Esophagus (tissue), 2 donors: ENCODE results near the gene ABI3. TPM values are rescaled to one million over a fixed set of nuclear protein-coding genes. Genes with fewer than 3 reads are reported as not detected.

ENCODE experiments used
- H3K27ac ChIP-seq, 2 donors: one replicate each; pipeline ENCODE4 v1.5.1; 2013; ENCODE audit warnings: low read depth in 2 of 2, mild to moderate bottlenecking in 2 of 2, inconsistent platforms in 1 of 2, low read length in 1 of 2, moderate library complexity in 1 of 2
- H3K27me3 ChIP-seq, 2 donors: one replicate each; pipeline ENCODE4 v1.6.1; 2013; ENCODE audit warnings: low read length in 2 of 2, control low read depth in 1 of 2, mild to moderate bottlenecking in 1 of 2; ENCODE audit not compliant: insufficient read depth in 2 of 2, control insufficient read depth in 1 of 2
- H3K36me3 ChIP-seq, 2 donors: one replicate each; pipeline ENCODE4 v1.6.1; 2013; ENCODE audit warnings: low read length in 1 of 2; ENCODE audit not compliant: control insufficient read depth in 2 of 2, insufficient read depth in 2 of 2
- H3K4me1 ChIP-seq, 2 donors: one replicate each; pipeline ENCODE4 v1.6.1; 2013; ENCODE audit warnings: low read length in 1 of 2; ENCODE audit not compliant: control insufficient read depth in 2 of 2, insufficient read depth in 2 of 2
- H3K4me3 ChIP-seq, 2 donors: one replicate each; pipeline ENCODE4 v1.5.1; 2013; ENCODE audit warnings: low read length in 2 of 2, mild to moderate bottlenecking in 2 of 2, low read depth in 1 of 2, moderate library complexity in 1 of 2
- H3K9me3 ChIP-seq, 2 donors: one replicate each; pipeline ENCODE4 v1.6.1; 2013; ENCODE audit warnings: mild to moderate bottlenecking in 2 of 2, low read depth in 1 of 2, low read length in 1 of 2, moderate library complexity in 1 of 2; ENCODE audit not compliant: control insufficient read depth in 2 of 2, insufficient read depth in 1 of 2
- WGBS, 2 donors: extraction: QIAGEN DNeasy Blood & Tissue Kit; methylation state at CpG; one replicate each; pipeline ENCODE4 v1.1.7; 2013; 5-methylcytosine and 5-hydroxymethylcytosine counted together
- polyA plus RNA-seq, 2 donors: library from polyadenylated mRNA; stranded (reverse); fragments of 200-250 nt; gene quantifications; one replicate each; pipeline ENCODE4 v1.2.3, GENCODE V29; 2013
- donor health status: healthy with polysubstance abuse.
- donor health status: Bipolar disorder and iron deficiency.

Gene ABI3
- polyA plus RNA-seq, 2 donors, result 2.4 to 4.1 TPM

DNA sequence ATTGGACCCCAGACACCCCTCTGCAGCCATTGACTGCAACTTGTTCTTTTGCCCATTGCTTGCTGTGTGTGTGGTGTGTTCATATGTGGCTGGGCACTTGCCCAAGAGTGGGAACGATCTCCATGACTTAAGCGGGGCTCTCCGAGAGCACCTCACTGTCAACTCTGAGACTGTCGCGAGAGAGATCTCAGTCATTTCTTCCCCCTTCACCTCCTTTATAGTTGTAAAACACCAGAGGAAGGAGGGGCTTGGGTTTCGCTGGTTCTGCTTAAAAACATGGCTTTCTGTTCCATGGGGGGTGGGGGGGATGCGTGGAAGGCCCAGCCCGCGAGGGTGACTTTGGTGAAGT, 12.6 kb downstream of the ABI3 start:
- H3K4me1 ChIP-seq, result peaks cover 5 to 10% of the 10 kb centered on the region in 2 donors
- H3K27me3 ChIP-seq, result peaks cover 4 to 9% of the 10 kb centered on the region in 2 donors
- H3K4me3 ChIP-seq, result no peak overlapping the region
- H3K9me3 ChIP-seq, result no peaks in the 10 kb centered on the region
- WGBS, 2 donors, result 16 to 17% methylated on average over 9 of the region's 9 CpGs
- H3K36me3 ChIP-seq, result no peaks in the 10 kb centered on the region
- H3K27ac ChIP-seq, result no peak overlapping the region

- H3K4me1 ChIP-seq, result peaks cover 5 to 10% of the 10 kb centered on the region in 2 donors
- H3K27ac ChIP-seq, result peak overlapping the region in 1 of 2 donors; percentile 11
- H3K9me3 ChIP-seq, result no peaks in the 10 kb centered on the region
- H3K4me3 ChIP-seq, result peak overlapping the region; percentile 9 to 14
- peaks cover 4 to 9% of the 10 kb centered on the region in 2 donors for H3K27me3 ChIP-seq
- WGBS, 2 donors, result 4 to 5% methylated on average over 31 of the region's 31 CpGs
- H3K36me3 ChIP-seq, result no peaks in the 10 kb centered on the region
Measured at GRCh38 chr17:49223517-49224197, 13.2 kb downstream of the ABI3 start.

- Histone ChIP-seq H3K4me3 (peak overlapping the region; percentile 9 to 14), H3K27me3 (peaks cover 4 to 9% of the 10 kb centered on the region in 2 donors), H3K27ac (no peak overlapping the region), H3K4me1 (peaks cover 5 to 10% of the 10 kb centered on the region in 2 donors), H3K9me3 (no peaks in the 10 kb centered on the region), H3K36me3 (no peaks in the 10 kb centered on the region)
- 1 to 4% methylated on average over 94 to 95 of the region's 95 CpGs for WGBS, 2 donors
Measured at GRCh38 chr17:49224198-49224996, 13.9 kb downstream of the ABI3 start.

DNA sequence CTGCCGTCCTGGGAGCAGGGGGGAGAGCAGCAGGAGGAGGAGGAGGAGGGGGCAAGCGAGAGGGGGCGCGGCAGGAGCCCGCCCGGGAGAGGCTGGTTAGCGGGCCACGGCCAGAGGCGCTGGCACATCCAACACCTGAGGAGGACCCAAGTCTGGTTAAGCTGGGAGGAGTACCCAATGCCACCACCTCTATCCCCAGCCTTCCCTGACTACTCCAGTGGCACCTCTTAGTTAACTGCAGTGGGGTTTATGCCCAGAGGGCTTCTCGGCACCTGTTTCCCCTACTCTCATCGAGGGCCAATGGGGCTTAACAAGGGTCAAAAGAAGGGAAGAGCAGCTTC, 14.5 kb downstream of the ABI3 start:
- Histone ChIP-seq H3K27me3 (peaks cover 4 to 12% of the 10 kb centered on the region in 2 donors), H3K4me3 (no peak overlapping the region), H3K27ac (no peak overlapping the region), H3K36me3 (no peaks in the 10 kb centered on the region), H3K4me1 (peaks cover 5 to 10% of the 10 kb centered on the region in 2 donors), H3K9me3 (no peaks in the 10 kb centered on the region)
- 27 to 32% methylated on average over 11 of the region's 11 CpGs for WGBS, 2 donors

DNA sequence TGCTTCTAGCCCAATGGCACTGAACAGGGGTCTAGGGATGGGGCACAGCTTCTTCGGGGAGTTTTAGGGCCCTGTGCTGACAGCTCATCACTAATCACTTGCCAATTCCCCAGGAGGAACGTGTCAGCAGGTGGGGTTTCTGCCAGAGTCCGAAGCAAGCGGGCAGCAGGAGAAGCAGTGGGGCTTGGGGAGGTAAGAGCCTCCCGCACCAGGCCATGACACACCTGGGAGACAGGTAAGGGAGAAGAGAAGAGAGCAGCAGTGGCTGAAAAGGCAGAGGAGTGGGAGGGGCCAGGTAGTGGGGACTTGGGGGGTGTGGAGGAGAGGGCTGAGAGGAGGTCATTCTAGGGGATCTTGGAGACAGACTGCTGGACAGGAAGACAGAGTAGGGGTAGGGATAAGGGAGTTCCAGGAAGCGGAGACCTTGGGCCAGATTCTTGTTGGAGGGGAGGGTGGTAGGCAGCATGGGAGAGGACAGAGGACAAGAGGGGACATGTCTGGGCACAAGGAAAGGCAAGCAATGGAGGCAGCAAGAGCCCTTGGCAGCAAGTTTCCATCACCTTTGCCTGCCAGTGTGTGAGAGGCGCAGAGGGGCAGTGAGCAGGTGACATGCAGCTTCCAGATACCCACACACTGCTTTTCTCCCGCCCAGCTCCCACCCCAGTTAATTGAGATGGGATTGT, 15.2 kb downstream of the ABI3 start:
- no peak overlapping the region for H3K4me3 ChIP-seq
- H3K9me3 ChIP-seq, result no peaks in the 10 kb centered on the region
- WGBS, 2 donors, result 80 to 82% methylated on average over 8 of the region's 8 CpGs
- H3K27ac ChIP-seq, result no peak overlapping the region
- H3K27me3 ChIP-seq, result peaks cover 4 to 13% of the 10 kb centered on the region in 2 donors
- H3K36me3 ChIP-seq, result no peaks in the 10 kb centered on the region
- peaks cover 8 to 10% of the 10 kb centered on the region in 2 donors for H3K4me1 ChIP-seq

DNA sequence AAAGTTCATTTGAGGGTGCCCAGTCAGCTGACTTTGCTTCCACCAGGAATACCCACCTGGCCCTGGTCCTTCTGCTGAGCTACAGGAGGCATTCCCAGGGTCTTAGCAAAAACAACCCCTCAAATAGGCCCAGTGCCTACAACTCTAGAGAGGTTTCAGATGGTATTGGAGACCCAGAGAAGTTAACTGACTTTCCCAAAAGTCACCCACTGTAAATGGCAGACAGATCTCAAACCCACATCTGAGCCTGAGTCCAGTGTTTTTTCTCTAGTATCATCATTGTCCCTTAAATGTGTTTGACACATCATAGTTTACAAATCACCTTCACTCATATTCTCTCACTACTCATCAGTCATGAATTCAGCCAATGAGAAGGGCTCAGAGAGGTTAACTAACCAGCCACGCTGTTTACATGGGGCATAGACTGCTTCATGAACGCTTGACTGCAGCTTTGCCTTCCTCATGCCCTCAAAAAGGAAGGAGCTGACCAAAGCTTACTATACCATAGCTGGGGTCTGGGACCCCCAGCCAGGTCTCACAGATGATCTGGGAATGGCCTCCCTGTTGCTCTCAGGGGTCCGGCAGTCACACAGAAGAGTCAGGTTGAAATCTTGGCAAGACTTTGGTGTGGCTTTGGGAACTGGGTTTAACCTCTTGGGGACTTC, 16.4 kb downstream of the ABI3 start:
- H3K4me1 ChIP-seq, result peaks cover 8 to 10% of the 10 kb centered on the region in 2 donors

GRCh38 chr17:49227436-49228261, 17.1 kb downstream of the ABI3 start:
- Histone ChIP-seq H3K36me3 (no peaks in the 10 kb centered on the region), H3K9me3 (no peaks in the 10 kb centered on the region), H3K27ac (no peak overlapping the region), H3K4me3 (no peak overlapping the region), H3K4me1 (peaks cover 8 to 10% of the 10 kb centered on the region in 2 donors), H3K27me3 (peaks cover 4 to 14% of the 10 kb centered on the region in 2 donors)
- 19 to 20% methylated on average over 5 of the region's 5 CpGs for WGBS, 2 donors

More for the DNA sequence above, 16.4 kb downstream of the ABI3 start:
- Histone ChIP-seq H3K27ac (no peak overlapping the region), H3K9me3 (no peaks in the 10 kb centered on the region), H3K36me3 (no peaks in the 10 kb centered on the region), H3K27me3 (peaks cover 4 to 14% of the 10 kb centered on the region in 2 donors), H3K4me3 (no peak overlapping the region)
- WGBS, 2 donors, result 64 to 89% methylated on average over 3 of the region's 3 CpGs

DNA sequence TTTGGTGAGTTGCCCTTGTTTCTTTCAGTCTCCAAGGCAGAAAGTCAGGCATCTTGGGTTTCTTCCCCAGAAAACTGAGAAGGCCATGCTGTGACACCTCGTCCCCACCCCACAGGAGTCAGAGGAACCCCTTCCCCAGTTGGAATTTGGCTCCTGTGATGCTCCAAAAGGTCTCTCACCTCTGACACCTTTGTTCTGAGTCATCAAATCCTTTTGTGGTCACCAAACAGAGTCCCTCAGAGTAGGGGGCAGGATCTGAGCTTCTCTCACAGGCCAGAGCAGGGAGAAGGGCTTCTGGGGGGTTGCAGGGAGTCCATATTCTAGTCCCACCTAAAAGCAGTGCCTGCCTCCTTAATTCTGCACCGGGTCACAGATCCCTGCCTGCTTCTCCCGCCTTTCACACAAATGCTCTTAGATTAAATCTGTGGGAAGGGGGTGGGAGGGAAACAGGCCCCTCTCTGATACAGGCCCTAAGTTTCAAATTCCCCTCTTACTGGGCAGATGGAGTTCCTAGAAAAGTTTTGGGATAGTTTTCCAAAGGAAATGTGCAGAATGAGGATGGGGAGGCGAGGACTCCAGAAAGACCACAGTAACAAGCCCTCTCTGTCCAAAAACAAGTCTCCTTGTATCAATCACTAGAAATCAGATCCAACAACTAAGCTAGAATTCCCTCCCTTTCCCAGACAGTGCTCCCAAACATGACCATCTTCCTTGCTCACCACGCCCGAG, 18.7 kb downstream of the ABI3 start:
- Histone ChIP-seq H3K4me1 (peaks cover 6% of the 10 kb centered on the region in 2 donors), H3K27ac (no peak overlapping the region), H3K27me3 (peaks cover 4 to 11% of the 10 kb centered on the region in 2 donors), H3K9me3 (no peaks in the 10 kb centered on the region), H3K36me3 (no peaks in the 10 kb centered on the region), H3K4me3 (no peak overlapping the region)
- WGBS, 2 donors, result 64 to 69% methylated on average over 6 of the region's 6 CpGs
